GM19324 (cell line): ENCODE results near the gene GNB1L.
"Not testable (repeated sequence)": the region's sequence is repeated elsewhere in the genome, so short reads cannot be mapped to it uniquely, and the experiment has no call there.

Experiments used
- ATAC-seq: cut with Tn5 transposase; IDR thresholded peaks from one replicate; pipeline ENCODE4 v1.9.1; 2021; ENCODE audit warnings: mild to moderate bottlenecking, moderate library complexity; ENCODE audit not compliant: unreplicated experiment, low FRiP score

Gene GNB1L

DNA sequence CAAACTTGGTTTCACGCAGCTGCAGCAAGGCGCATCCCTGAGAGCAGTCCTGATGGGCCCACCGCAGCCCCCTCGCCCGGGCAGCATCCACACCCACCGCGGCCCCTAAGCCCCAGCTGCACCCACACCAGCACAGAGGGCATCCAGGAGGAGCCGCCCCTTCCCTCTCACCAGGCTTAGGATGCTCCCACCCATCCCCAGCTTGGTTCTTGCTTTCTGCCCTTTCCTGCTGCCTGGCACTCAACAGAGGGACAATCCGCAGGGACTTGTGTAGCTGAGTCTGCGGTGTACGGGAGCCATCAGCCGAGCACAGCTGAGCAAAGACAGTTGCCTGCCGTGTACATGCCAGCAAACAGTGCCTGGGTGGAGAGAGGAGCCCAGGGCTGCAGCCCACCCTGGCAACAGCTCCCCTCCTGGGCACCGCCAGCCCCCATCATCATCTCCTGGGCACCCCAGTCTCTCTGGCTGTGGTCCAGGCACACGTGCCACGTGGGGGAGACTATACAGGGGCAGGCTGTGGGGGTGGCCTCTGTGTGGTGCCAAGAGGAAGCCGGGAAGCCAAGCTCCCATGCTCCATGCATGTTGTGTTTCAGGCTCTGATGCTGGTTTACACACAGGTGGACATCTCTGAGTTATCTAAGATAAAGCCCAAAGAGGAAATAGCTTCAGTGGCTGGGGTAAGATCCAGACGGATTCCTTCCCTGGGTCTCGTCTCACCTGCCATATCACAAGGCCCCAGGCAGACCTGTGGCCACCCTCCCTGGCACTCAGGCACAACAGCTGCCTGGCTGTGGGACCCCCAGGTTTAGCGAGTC, 36.0 kb upstream of the GNB1L start:
- no peak for ATAC-seq

DNA sequence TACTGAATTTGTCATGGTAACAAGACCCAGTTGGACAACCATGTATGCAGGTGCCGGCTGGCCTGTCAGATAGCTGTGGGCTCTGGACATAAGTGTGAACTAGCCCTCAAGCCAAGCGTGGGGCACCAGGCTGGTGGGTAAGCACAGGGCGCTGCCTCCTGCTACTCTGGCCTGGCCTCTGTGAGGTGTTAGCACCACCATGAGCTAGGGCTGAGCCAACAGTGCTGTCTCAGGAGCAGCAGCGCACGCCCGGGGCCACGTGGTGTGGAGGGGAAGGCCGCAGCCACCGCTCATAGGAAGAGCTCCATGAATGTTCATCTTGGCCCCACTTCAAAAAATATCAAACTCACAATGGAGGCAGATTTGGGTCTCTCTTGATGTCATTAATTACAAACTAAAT, 35.3 kb upstream of the GNB1L start:
- ATAC-seq, result no peak

DNA sequence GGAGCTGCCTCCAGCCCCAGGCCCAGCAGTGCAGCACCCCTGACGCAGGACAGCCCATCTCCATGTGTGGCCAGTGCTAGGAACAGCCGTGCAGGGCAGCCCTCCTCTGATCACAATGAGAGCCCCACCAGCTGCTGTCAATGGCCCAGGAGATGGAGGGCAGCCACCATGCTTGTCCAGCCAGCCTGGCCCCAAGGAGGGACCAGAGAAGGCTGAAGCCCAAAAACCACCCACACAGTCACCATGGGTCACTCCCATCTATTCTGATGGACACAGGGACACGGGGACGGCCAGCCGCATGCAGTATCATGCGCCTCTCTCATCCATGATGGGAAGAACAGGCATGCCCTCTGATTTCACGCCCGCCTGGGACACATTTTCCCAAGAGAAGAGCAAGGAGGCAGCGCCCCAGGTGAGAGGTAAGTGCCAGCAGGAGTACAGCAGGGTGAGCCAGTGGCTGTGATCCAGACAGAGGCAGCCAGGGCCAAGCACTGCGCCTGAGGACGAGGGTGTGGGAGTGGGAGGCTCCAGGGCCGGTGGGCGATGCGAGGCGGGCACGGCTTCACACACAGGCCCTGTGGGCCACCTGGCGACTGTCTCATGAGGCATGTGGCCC, 33.6 kb upstream of the GNB1L start:
- ATAC-seq, result no peak

DNA sequence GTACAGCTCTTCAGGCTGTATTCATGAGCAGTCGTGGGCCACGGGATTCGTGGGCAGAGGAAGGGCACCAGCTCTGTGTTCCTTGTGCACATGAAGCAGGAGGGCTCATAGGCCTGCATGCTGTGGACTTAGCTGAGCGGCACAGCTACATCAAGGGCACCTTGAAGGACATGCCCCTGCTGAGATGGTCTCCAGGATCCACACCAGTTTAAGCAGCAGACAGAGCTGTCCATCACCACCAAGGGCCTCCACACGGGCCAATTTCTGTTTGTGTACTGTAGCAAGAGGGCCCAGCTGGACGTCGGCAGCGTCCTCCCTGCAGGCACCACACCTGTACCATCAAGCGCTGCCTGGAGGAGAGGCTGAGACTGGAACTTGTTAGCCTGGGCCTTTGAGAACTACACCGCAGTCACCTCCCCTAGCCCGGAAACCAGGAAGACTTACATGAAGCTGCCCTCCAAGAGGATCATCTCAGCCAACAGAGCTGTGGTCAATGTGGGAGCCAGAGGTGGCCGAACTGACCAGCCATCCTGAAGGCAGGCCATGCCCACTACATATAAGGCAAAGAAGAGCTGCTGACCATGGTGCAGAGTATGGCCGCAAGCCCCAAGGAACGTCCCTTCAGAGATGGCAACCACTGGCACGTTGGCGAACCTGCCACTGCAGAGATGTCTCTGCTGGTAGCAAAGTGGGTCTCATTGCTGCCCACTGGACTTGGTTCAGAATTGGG, 32.7 kb upstream of the GNB1L start:
- ATAC-seq, result no peak

DNA sequence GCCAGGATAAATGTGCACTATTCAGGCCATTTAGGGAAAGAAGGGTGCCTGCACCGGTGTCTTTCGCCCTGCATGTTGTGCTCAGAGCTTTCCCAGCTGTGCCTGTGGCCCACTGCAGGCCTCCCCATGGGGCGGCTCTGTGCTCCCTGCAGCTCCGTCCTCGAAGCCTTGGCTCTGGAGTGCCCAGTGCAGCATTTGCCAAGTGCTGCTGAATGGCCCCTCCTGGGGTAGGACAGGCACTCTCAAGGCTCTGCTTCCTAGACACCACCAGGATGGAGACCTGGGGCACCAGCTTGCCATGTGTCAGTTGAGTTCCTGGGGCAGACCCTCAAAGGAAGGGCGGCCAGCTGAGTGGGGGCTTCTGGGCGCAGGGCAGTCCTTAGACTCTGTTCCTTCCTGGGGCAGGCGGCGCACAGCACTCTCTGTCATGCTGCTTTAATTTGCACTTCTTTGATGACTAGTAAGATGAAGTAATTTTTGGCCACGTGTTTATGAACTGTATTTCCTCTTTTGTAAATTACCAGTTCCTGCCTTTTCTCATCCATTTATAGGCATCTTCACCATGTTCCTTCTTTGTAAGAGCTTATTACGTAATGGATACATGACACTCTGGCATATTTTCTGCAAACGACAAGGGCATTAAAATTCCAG, 32.1 kb upstream of the GNB1L start:
- no peak for ATAC-seq

DNA sequence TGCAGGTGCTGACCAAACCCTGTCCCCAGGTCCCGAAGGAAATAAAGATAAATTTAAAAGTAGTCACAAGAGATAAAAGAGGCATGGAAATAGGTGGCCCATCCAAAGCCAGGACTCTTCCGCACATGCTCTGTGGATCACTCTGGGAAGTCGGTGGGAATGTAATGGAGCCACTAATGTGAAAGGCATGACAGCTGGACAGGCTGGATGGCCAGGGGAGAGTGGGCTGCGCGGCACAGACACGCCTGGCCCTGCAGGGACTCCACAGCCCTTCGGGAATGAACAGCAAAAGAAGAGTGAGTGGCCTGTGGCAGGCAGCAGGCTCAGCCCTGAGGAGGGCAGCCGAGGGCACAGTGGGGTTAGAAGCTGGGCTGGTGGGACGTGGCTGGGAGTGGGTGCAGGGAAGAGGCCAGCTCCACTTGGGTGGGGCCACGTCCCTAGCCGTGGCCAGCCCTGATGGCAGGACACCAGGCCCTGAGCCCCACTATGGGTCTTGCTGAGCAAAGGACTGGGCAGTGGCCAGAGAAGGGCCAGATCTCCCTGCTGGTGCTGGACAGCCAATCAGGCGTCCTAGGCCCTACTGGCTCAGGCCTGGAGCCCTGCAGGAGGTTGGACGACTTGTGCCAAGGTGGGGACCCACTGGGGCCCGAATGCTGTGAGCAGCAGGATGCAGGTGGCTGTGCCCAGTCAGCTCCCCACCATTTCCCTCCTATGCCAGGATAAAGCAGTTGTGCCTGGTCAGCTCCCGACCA, 31.3 kb upstream of the GNB1L start:
- no peak for ATAC-seq

DNA sequence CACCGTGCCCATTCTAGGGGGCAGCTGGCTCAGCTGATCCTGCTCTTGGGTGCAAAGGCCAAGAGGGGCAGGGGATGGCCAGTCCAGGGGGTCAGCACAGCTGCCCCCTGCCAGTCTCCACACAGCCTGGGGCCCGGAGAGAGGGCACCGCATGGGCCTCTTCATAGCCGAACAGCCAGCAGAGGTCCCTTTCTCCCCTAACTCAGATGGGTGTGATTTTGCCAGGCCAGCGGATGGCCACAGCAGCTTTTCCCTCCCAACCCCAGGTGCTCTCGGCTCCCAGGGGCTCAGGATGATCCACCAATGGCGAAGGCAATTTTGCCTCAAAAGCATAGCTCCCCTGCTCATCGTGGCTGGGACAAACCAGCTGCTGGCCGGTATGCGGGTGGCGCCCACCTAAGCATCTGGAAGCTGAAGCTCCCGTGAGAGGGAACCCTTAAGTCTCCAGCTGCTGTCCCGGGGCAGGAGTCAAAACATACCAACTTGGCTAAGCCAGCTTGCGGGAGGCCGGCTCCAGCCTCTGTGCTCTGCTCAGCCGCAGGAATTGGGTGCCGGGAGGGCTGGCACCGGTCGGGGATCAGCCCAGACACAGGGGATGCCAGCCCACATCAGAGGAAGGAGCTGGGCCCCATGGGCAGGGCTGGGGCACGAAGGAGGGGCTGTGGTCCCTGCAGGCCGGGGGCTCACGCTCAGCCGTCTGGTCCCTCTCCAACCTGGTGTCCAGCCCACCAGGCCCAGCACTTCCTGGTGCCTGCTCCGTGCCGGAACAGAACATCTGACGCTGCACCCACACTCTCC, 30.5 kb upstream of the GNB1L start:
- no peak for ATAC-seq

DNA sequence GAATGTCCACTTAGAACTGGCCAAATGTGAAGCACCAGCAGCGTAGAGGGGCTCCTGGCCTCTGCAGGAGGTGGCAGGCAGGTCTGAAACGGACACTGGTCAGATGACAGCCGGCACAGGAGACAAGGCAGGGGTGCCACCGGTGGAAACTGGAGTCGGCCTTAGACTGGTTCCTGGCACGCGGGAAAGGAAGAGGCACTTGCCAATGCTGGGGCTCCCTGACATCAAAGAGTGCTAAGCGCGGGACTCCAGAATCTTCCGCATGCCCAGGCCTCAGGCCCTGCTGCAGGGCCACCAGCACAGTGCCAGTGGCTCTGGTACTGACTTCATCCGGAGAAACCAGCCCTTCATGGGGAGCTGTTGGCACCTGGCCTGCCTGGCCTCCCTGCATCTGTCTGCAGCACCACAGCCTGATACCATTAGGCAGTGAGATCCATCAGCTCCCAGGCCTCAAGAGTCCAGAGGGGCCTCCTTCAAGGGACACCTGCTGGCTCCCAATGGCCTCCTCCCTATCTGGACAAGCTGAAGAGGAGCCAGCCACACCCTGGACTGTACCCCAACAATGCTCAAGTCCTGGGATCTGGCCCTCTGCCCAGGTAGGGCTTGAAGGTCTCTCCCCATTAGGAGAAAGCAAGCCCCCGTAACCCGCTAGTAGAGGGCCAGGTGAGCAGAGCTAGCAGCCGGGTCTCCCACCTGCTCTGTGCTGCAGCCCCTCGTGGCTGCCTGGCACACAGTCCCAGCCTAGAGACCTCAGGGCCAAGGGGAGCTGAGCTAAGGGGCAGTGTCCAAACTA, 29.7 kb upstream of the GNB1L start:
- no peak for ATAC-seq

DNA sequence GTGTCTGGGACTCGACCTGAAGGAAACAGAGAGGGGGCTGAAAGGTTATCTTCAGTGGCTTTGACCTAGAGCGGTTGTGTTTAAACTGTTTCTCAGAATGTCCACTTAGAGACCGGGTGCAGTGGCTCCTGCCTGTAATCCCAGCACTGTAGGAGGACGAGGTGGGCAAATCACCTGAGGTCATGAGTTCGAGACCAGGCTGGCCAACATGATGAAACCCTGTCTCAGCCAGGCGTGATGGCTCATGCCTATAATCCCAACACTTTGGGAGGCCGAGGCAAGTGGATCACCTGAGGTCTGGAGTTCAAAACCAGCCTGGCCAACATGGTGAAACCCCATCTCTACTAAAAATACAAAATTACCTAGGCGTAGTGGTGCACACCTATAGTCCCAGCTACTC, 28.8 kb upstream of the GNB1L start:
- ATAC-seq, result not testable (repeated sequence)

DNA sequence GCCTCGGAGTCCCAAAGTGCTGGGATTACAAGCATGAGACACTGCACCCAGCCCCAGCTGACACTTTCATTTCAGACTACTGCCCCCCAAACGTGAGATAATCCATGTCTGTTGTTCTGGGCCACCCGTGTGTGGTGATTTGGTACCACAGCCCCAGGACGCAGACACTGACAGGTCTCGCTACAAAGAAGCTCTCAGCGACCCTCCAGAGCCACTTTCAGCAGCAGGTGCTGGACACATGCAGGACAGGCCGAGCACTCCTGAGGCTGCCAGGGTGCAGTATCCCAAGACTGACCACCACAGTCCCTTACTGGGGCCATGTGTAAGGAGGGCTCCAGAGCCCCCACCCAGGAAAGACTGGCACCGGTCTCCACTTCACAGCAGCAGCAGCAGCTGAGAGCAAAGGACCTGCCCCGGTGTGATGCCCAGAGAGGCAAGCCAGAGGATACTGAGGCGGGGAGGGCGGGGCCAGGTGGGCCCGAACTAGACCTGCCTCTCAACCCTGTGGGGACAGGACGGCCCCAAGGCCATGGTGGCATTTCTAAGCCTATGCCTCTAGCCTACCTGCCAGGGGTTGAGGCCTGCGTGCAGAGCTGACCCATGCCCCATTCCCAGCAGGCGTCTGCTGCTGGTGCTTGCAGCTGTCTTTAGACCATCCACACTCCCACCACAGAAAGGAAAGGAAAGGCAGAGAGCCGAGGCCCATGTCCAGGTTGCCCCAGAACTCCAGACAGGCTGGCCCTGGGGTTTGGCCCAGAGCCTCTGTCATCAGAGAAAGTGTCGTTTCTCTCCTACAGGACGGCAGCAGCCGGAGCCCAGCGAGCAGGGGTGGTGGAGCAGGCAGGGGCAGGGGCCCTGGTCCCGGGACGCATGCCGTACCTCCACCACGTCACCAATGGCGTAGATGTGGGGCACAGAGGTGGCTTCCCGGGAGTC, 28.0 kb upstream of the GNB1L start:
- no peak for ATAC-seq

DNA sequence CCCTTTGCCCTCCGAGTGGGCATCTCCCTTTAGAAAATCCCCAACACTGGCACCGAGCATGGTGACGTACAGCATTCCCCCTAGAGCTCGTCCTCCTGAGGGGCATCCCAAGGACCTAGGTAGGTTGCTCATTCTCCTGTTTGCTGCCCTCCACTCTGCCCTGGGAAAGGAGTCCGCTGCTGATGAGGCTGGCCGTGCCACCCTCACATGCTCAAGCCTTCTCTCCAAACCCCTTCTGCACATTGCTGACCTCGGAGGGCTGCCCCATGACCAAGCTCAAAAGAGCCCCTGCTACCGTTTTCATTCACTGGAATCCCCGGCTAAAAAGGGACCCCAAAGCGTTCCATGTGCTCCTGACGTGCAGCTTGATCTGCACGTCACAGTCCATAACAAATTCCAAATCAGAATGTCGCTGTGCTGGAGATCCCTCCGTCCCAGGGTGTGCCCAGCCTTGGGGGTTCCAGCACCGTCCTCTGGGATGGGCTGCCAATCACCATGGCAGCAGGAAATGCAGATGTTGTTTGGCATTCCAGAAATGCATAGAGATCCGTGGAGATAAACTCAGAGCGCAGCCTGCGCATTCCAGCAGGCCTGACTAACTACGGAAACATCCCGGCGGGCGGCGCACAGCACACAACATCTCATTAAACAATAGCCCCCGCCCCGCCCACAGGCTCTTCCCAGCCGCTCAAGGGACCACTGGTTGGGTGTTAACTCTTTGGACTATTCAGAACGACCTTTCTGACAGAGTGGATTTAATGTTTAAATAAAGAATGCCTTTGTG, 26.3 kb upstream of the GNB1L start:
- ATAC-seq, result no peak

DNA sequence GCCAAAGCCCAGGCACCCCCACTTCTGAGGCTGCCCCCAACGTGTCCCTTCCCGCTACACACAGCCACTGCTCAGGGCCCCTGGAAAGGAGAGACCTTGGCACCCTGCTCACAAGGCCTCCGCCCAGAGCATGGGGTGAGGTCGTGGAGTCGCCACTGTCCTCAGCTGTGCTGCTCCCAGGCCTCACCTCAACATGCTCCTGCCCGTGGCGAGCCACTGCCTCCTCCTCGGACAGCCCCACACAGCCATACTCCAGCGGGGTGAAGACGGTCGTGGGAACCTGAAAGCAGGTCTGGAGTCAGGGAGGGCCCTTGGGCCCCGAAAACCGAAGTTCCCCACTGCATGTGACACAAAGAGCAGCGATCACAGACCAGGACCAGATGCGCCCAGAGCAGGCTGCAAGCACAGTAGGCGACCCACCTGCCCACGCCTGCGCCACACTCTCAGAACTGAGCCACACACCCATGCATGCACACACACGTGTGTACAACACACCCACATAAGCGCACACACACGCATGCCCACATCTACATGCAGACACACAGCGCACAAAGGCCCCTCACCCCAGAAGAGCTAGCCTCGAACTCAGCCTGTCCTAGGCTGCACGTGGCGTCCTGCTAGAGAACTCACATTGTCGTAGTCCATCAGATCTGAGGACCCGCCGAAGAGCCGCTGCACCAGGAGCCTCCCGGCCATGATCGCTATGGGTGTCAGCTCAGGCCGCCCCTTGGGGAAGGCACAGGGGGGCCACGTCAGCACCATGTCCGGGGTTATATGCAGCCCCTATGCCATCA, 25.5 kb upstream of the GNB1L start:
- ATAC-seq, result no peak

DNA sequence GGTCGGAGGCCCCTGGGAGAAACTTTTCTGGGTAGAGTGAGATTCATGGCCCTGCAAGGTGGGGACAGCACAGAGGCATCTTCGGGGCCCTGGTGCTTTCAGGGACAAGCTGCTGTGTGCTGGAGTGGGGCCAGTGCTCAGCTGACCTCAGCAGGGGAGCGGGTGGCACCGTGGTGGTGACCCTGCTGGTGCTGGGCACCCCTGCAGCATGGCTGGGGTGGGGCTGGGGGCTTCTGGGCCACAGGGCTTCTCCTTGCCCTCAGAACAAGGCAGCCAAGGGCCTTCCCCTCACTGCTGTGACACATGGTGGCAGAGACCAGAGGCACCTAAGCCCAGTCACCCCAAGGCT, 24.9 kb upstream of the GNB1L start:
- no peak for ATAC-seq

DNA sequence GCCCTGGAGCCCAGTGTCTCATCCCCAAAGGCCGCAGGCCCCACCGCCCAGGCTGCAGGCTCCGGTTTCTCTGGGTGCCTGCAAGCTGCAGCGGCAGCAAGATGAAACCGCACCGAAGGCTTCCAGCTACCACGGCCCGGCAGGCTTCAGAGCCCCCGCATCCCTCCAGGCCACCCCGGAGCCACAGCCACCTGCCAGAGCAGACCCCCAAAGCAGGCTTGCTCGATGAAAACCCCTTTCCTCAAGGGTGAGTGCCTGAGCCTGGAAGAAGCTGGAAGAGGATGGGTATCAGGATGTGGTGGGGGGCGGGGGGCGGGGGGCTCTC, 24.5 kb upstream of the GNB1L start:
- no peak for ATAC-seq

DNA sequence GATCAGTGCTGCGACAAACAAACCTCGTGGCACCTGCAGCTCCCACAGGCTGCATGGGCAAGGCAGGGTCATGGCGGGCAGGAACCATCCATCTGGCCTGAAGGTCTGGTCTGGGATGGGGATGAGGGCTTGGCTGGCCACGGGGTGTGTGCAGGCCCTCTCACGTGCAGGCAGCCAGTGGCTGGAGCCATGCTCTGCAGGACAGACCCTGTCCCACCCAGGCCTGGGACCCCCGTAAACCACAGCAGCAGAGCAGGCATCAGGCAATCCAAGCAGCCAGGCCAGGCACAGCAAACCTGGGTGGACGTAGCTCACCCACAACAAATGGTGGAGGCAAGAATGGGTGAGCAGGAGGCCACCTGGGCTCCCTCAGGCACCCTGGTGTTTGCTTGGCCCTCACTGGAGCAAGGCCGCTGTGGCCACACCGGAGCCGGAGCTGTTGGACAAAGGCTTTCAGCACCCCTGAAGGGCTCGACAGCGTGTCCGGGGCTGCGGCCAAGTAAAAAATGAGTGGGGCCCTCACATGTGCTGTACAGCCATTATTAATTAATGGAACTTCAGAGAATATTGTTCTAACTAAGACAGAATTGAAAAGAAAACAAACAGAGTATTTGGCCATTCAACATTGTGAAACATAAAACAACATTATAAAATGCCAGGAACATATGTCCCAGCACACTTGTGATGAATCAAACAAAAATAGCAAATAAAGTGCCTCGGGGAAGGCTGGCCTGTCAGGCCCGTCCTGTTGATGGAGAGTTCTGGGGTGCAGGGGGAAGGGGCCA, 24.0 kb upstream of the GNB1L start:
- ATAC-seq, result no peak
